Colonic mucosa (tissue), 4 donors: ENCODE results near the gene RABGGTA. TPM values are rescaled to one million over a fixed set of nuclear protein-coding genes. Genes with fewer than 3 reads are reported as not detected.
A peak's percentile ranks its signal among the peaks of the same experiment; 100 is the strongest.

ENCODE experiments used
- DNase-seq: peaks from one replicate; pipeline ENCODE4 v3.0.0-alpha.2; 2020
- H3K27ac ChIP-seq: fragments of 200-600 bp; one replicate; pipeline ENCODE4 v1.8.0; 2021
- H3K27me3 ChIP-seq: fragments of 200-600 bp; one replicate; pipeline ENCODE4 v1.8.0; 2021
- H3K36me3 ChIP-seq: fragments of 200-600 bp; one replicate; pipeline ENCODE4 v1.8.0; 2021
- H3K4me1 ChIP-seq: fragments of 200-600 bp; one replicate; pipeline ENCODE4 v1.8.0; 2021; ENCODE audit warnings: mild to moderate bottlenecking
- H3K4me3 ChIP-seq: fragments of 200-600 bp; one replicate; pipeline ENCODE4 v1.8.0; 2021
- H3K9ac ChIP-seq, 2 donors: one replicate each; pipeline ENCODE4 v1.7.0; 2013; ENCODE audit warnings: control low read depth in 2 of 2, low read depth in 2 of 2, low read length in 2 of 2
- H3K9me3 ChIP-seq: fragments of 200-600 bp; one replicate; pipeline ENCODE4 v1.8.0; 2021
- intact Hi-C: fragments of 100-400 bp; cut with DNase I; formaldehyde crosslinking; loops from one replicate; pipeline ENCODE4 v1.14.1; 2022
- total RNA-seq, 2 donors: library from RNA; stranded (reverse); fragmentation: NEBNext Ultra II Directional in 1 of 2; extraction: Animal tissue kit (Norgen Biotek cat#: 25700) in 1 of 2; gene quantifications; one replicate each; pipeline ENCODE4 v1.2.1, GENCODE V29; 2021
- TF ChIP-seq, protein P1 (sequence below): fragments of 200-600 bp; IDR thresholded peaks from one replicate; pipeline ENCODE4 v1.8.0; 2022; ENCODE audit warnings: antibody characterized with exemption, mild to moderate bottlenecking
- donor health status: healthy.
- donor health status: DM: no; HTN: no; CAD: no.
- donor health status: DM: no; HTN: no; CAD: no.

Gene RABGGTA
- total RNA-seq, 2 donors from 2014 or later, result 37.3 to 38.3 TPM

DNA sequence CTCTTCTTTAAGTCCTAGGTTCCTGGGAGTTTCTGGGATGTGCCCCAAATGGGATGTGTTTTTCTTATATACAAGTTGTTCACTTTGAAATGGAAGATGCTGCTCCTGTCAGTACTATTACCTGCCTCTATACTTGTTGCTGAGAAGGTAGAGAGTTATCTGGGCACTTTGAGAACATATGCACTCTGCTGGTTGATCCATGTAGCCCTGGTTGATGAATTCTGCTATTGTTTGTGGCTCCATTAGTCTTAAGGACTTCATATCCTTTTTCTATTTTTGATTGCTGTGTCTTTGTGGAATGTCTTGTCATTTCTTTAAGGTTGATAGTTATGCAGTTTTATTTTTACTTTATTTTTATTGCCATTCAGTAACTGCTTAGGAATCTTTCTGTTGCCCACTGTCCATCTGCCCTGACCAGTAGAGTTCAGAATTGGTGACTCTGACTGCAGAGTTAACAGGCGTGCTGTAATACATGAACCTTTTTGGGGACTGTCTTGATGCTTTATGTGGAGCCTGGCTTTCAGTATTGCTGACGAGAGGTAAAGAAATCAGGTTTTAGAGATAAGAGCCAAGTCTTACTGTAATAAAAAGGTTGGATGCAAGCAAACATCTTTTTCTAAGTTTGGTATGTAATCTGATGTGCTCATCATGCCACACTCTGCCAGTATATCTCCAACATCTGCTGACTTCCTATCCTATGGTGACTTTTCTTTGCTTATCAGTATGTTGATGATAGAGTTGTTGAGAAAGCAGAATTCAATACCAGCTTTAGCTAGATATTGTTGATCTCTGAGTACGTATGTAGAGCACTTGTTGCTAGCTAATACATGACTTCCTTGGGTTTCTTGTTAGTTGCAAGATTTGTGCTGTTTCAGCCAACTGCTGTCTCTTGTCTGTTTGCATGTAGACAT lies 37.0 kb downstream of the RABGGTA start:
- Histone ChIP-seq H3K9me3 (no peaks in the 10 kb centered on the region), H3K4me1 (no peaks in the 10 kb centered on the region), H3K36me3 (no peaks in the 10 kb centered on the region), H3K27me3 (no peaks in the 10 kb centered on the region), H3K4me3 (no peak overlapping the region), H3K27ac (no peak overlapping the region), H3K9ac (no peak overlapping the region)
- TF ChIP-seq, protein P1, sequence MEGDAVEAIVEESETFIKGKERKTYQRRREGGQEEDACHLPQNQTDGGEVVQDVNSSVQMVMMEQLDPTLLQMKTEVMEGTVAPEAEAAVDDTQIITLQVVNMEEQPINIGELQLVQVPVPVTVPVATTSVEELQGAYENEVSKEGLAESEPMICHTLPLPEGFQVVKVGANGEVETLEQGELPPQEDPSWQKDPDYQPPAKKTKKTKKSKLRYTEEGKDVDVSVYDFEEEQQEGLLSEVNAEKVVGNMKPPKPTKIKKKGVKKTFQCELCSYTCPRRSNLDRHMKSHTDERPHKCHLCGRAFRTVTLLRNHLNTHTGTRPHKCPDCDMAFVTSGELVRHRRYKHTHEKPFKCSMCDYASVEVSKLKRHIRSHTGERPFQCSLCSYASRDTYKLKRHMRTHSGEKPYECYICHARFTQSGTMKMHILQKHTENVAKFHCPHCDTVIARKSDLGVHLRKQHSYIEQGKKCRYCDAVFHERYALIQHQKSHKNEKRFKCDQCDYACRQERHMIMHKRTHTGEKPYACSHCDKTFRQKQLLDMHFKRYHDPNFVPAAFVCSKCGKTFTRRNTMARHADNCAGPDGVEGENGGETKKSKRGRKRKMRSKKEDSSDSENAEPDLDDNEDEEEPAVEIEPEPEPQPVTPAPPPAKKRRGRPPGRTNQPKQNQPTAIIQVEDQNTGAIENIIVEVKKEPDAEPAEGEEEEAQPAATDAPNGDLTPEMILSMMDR, result no peak
- no peak for DNase-seq
- intact Hi-C loops, result no loop called here

DNA sequence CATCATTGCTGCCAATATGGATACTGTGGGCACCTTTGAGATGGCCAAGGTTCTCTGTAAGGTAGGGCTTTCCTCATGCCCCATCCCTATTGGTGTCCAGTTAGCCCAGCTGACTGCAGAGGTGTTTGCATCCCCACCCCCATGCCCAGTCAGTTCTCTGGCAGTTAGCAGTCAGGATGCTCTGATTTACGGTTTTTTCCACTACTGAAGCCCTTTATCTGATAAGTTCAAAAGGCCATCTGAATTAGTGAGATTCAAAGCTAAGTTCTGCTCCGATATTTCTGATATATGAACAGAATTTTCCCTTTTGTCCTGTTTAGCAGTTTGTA lies 37.9 kb downstream of the RABGGTA start:
- TF ChIP-seq, protein P1, result no peak
- no peaks in the 10 kb centered on the region for H3K9me3 ChIP-seq
- peak overlapping the region in 1 of 2 donors; percentile 98 for H3K9ac ChIP-seq
- no peaks in the 10 kb centered on the region for H3K4me1 ChIP-seq
- H3K36me3 ChIP-seq, result no peaks in the 10 kb centered on the region
- H3K27me3 ChIP-seq, result no peaks in the 10 kb centered on the region
- intact Hi-C loops, result no loop called here
- DNase-seq, result no peak
- H3K4me3 ChIP-seq, result peak overlapping the region; percentile 92
- no peak overlapping the region for H3K27ac ChIP-seq

DNA sequence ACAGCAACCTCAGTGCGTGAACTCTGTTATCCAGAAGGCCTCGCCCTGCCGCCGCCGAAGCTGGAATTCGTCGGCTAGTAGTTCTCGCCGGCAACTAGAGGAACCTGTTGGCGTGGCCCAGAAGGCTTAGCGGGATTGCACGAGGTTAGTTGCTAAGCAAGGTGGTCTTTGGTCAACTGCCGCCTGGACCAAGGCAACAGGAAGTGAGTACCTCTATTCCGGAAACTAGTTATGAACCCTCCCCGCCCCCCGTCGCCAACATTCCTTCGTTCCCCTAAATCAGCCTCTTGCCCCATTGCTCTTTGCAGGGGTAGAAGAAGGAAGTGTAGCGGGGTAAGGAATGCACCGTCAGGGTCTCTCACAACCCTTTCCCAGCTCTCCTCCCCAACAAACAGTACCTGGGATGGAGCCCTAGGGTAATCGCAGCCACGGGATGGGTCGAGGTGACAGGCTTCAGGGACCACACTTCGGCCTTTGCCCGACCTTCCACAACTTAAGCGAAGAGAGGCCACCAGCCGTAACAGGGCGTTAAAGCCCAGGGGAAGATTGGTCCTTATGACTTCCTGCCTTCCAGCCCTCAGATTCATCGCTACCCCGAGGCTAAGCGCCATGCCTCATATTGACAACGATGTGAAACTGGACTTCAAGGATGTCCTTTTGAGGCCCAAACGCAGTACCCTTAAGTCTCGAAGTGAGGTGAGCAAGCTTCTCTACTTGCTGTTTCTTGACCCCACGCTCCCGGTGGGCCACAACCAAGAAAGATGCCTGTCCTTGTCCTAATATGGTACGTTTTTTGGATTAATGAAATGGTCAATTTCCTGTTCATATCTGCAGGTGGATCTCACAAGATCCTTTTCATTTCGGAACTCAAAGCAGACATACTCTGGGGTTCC lies 38.5 kb downstream of the RABGGTA start, which contains the start of gene GMPR2:
Gene GMPR2 (plus strand): TSS at position 285 of the 893 bp plus-strand sequence. CDS start 325 bp downstream, at position 610.
- H3K9ac ChIP-seq, result peak within 1 kb of the TSS; percentile 79 to 98
- H3K27ac ChIP-seq, result peak within 1 kb of the TSS; percentile 95
- H3K4me3 ChIP-seq, result peak within 1 kb of the TSS; percentile 92
- H3K36me3 ChIP-seq, result no peaks in the 10 kb centered on the region
- TF ChIP-seq, protein P1, result no peak
- no peaks in the 10 kb centered on the region for H3K4me1 ChIP-seq
- H3K27me3 ChIP-seq, result no peaks in the 10 kb centered on the region
- intact Hi-C loops, result no loop called here
- DNase-seq, result no peak
- no peaks in the 10 kb centered on the region for H3K9me3 ChIP-seq

DNA sequence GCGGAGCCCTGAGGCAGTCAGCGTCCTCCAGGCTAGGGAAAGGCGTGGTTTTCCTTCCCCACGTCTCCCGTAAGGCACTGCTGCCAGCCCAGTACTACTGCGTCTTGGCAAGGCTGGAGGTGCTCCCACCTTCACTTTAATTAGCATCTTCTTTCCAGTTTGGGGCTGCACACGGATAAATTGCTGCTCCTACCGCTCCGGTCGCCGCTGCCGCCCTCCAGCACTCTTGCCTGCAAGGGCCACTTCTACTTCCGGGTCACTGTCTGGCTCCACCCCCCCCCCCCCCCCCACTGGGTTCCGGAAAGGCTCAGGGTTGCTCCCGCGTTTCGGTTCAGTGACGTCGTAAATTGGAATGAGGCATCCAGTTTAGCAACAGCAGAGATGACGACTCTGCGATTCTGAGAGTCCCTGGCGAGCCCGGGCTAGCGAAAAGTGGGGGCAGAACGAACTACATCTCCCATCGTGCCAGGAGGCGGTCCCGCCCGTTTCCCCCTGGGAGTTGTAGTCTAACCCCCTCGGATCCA lies 39.2 kb downstream of the RABGGTA start, which contains the start of gene NEDD8:
Gene NEDD8 (minus strand): TSS at position 247 of the 524 bp plus-strand sequence. CDS start 100 bp downstream, at position 147.
- Histone ChIP-seq H3K9ac (peak within 1 kb of the TSS; percentile 79 to 98), H3K27ac (peak within 1 kb of the TSS; percentile 95), H3K36me3 (no peaks in the 10 kb centered on the region), H3K9me3 (no peaks in the 10 kb centered on the region), H3K4me3 (peak within 1 kb of the TSS; percentile 92), H3K4me1 (no peaks in the 10 kb centered on the region), H3K27me3 (no peaks in the 10 kb centered on the region)
- TF ChIP-seq, protein P1, result no peak
- DNase-seq, result peak; percentile 94
- intact Hi-C loops, result no loop called here
